Measurements from ENCODE around the gene OR5A1. TPM values are rescaled to one million over a fixed set of nuclear protein-coding genes. Genes with fewer than 3 reads are reported as not detected.

The OR5A1 gene
- not detected for total RNA-seq

DNA sequence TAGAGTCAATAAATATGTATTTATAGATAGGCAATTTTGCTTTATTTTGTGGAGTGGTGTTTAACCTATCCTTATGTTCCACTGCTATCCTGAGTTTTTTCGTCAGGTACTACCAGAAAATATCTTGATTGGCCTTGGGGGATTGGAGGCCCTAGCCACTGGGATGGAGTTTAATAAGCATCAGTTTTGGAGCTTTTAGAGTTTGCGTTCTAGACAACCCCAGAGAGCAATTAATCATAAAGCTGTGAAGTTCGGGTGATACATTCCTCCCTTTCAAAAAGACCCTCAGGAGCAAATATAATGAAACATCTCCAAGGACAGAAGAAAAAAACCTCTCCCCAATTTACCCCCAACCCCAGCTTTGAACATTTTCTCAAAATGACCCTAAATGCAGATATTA, at the start of gene OR5A1:
Gene OR5A1 (plus strand): TSS at position 301 of the 400 bp plus-strand sequence. CDS start 6,700 bp downstream, outside the sequence.
- Histone ChIP-seq H3K9me3 (no peaks in the 10 kb centered on the region), H3K36me3 (no peaks in the 10 kb centered on the region), H3K27me3 (no peaks in the 10 kb centered on the region), H3K4me3 (no peak within 1 kb of the TSS), H3K27ac (no peak within 1 kb of the TSS), H3K4me1 (no peaks in the 10 kb centered on the region)
- 51 to 60% methylated on average over 3 of the region's 3 CpGs for WGBS, 2 donors
- DNase-seq: no peak
- no peak for TF ChIP-seq POLR2A (IDR thresholded peaks at IDR 0.05)
- TF ChIP-seq, protein P1, sequence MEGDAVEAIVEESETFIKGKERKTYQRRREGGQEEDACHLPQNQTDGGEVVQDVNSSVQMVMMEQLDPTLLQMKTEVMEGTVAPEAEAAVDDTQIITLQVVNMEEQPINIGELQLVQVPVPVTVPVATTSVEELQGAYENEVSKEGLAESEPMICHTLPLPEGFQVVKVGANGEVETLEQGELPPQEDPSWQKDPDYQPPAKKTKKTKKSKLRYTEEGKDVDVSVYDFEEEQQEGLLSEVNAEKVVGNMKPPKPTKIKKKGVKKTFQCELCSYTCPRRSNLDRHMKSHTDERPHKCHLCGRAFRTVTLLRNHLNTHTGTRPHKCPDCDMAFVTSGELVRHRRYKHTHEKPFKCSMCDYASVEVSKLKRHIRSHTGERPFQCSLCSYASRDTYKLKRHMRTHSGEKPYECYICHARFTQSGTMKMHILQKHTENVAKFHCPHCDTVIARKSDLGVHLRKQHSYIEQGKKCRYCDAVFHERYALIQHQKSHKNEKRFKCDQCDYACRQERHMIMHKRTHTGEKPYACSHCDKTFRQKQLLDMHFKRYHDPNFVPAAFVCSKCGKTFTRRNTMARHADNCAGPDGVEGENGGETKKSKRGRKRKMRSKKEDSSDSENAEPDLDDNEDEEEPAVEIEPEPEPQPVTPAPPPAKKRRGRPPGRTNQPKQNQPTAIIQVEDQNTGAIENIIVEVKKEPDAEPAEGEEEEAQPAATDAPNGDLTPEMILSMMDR (IDR thresholded peaks at IDR 0.05): no peak
- intact Hi-C loops (cut with DNase I): no loop called here

DNA sequence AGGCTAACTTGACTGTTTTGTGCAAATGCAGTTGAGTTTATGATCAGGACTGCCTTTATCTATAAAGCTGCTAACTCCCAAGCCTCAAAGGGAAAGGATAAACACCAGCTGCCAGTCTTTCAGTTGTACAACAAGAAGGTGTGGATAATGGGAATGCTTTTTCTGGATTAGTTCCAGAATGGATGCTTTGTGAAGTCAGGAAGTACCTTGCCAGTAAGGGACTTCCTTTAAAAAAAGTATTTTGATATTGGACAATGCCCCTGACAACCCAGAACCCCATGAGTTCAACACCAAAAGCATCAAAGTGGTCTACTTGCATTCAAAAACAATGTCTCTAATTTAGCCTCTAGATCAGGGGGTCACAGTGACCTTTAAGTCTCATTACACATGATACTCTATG, 42.1 kb upstream of the OR5A1 start:
- H3K27ac ChIP-seq: no peak overlapping the region
- no peaks in the 10 kb centered on the region for H3K27me3 ChIP-seq
- no peak for DNase-seq
- H3K36me3 ChIP-seq: no peaks in the 10 kb centered on the region
- TF ChIP-seq POLR2A (IDR thresholded peaks at IDR 0.05): no peak
- TF ChIP-seq, protein P1 (IDR thresholded peaks at IDR 0.05): no peak
- H3K4me1 ChIP-seq: no peaks in the 10 kb centered on the region
- intact Hi-C loops (cut with DNase I): no loop called here
- H3K4me3 ChIP-seq: no peak overlapping the region
- no peaks in the 10 kb centered on the region for H3K9me3 ChIP-seq

DNA sequence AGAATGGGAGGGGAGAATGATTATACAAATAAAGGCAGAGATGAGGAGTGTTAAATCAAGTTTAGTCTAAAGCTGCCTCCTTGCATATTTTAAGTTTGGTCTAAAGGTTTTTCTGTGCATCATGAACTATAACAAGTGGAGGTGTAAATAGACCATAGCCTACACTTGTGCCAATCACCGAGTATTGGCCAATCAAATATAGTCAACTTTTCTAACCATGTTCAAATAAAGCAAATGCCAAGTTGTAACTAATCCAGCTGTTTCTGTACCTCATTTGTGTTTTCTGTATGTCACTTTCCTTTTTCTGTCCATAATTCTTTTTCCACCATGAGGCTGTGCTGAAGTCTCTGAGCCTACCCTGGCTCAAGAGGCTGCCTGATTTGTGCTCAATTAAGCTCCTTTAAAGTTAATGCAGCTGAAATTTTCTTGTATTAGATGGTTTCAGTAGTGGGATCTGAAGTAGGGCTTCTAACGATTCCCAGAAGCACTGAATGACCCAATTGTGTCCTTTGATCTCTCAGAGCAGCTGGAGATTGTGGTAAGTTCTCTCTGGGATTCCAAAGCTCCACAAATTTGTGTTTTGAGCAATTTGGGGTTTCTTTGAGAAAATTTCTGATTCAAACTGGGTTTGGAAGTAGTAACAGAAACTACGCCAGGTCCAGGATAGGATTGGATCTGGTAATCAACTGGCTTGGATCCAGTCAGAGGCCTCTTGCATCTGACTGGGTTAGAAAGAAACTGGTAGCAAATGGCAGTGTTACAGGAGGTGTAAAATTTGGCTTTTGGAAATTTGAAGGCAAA, 35.6 kb upstream of the OR5A1 start:
- Histone ChIP-seq H3K27me3 (no peaks in the 10 kb centered on the region), H3K9me3 (peaks cover 0 to 13% (median 0%) of the 10 kb centered on the region in 3 donors), H3K36me3 (no peaks in the 10 kb centered on the region), H3K4me1 (no peaks in the 10 kb centered on the region), H3K27ac (no peak overlapping the region), H3K4me3 (no peak overlapping the region)
- intact Hi-C loops (cut with DNase I): no loop called here
- TF ChIP-seq, protein P1 (IDR thresholded peaks at IDR 0.05): no peak
- TF ChIP-seq POLR2A (IDR thresholded peaks at IDR 0.05): no peak
- DNase-seq: no peak
- WGBS, 2 donors: 61 to 65% methylated on average over 3 of the region's 3 CpGs

DNA sequence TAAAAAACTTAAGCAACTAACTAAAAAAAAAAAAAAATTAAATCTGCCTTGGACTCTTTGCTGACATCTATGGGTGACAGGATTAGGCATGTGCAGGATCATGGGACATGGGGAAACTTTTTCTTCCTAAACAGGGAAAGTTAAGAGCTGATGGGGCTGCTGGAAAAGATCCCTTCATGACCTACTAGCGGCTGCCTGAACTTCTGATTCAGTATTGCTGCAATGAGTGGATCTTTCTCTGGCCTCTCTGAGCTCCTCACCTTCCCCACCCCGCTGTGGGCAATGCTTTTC, 35.1 kb upstream of the OR5A1 start:
- no peak overlapping the region for H3K4me3 ChIP-seq
- intact Hi-C loops (cut with DNase I): no loop called here
- TF ChIP-seq, protein P1 (IDR thresholded peaks at IDR 0.05): no peak
- no peak for TF ChIP-seq POLR2A (IDR thresholded peaks at IDR 0.05)
- H3K9me3 ChIP-seq: peaks cover 0 to 13% (median 0%) of the 10 kb centered on the region in 3 donors
- 41 to 46% methylated on average over 2 of the region's 2 CpGs for WGBS, 2 donors
- H3K36me3 ChIP-seq: no peaks in the 10 kb centered on the region
- no peak for DNase-seq
- no peaks in the 10 kb centered on the region for H3K4me1 ChIP-seq
- no peak overlapping the region for H3K27ac ChIP-seq
- H3K27me3 ChIP-seq: no peaks in the 10 kb centered on the region

DNA sequence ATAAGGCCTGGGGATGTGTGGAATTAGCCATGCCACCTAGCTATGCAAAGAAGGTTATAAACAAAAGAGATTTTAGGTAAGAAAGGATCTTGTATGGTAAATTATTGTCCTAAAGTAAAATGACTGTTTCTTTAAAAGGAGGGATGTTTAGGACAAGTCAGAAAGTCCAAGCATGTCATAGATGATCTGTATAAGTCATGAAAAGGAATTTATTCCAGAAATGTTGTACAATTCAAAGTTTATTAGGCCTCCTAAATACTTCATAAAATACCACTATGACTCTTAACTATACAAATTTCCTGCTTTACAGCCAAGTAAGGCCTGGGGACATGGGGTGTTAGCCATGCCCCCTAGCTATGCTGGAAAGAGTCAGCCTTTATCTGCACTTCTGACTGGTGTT, 32.7 kb upstream of the OR5A1 start:
- H3K4me1 ChIP-seq: no peaks in the 10 kb centered on the region
- TF ChIP-seq, protein P1 (IDR thresholded peaks at IDR 0.05): no peak
- TF ChIP-seq POLR2A (IDR thresholded peaks at IDR 0.05): no peak
- DNase-seq: no peak
- H3K9me3 ChIP-seq: peaks cover 0 to 13% (median 0%) of the 10 kb centered on the region in 3 donors
- no peaks in the 10 kb centered on the region for H3K36me3 ChIP-seq
- H3K4me3 ChIP-seq: no peak overlapping the region
- no peaks in the 10 kb centered on the region for H3K27me3 ChIP-seq
- intact Hi-C loops (cut with DNase I): no loop called here
- no peak overlapping the region for H3K27ac ChIP-seq
